Ectodermal cell (in vitro differentiated cells): ENCODE measurements around the gene STK32C.

Experiments used
- H3K27ac ChIP-seq: 2 replicates; pipeline ENCODE4 v1.7.0; 2013; ENCODE audit warnings: mild to moderate bottlenecking, low read depth, low read length; ENCODE audit not compliant: insufficient read depth, poor library complexity, severe bottlenecking
- H3K27me3 ChIP-seq: 2 replicates; pipeline ENCODE4 v1.7.0; 2013; ENCODE audit warnings: mild to moderate bottlenecking, low read length; ENCODE audit not compliant: insufficient read depth, control insufficient read depth, poor library complexity, severe bottlenecking
- H3K36me3 ChIP-seq: one replicate; pipeline ENCODE4 v1.7.0; 2013; ENCODE audit warnings: low read length; ENCODE audit not compliant: control insufficient read depth, insufficient read depth
- H3K4me1 ChIP-seq: one replicate; pipeline ENCODE4 v1.7.0; 2013; ENCODE audit warnings: low read length; ENCODE audit not compliant: control insufficient read depth, insufficient read depth
- H3K4me3 ChIP-seq: 2 replicates; pipeline ENCODE4 v1.7.0; 2013; ENCODE audit warnings: low read depth, low read length, control low read depth; ENCODE audit not compliant: insufficient read depth
- H3K9me3 ChIP-seq: 2 replicates; pipeline ENCODE4 v1.7.0; 2013; ENCODE audit warnings: mild to moderate bottlenecking, low read length, moderate library complexity; ENCODE audit not compliant: control insufficient read depth
- WGBS, 2 experiments: methylation state at CpG; one replicate each; pipeline ENCODE4 v1.1.7; 2013; ENCODE audit warnings: missing lambda C conversion rate in 2 of 2; 5-methylcytosine and 5-hydroxymethylcytosine counted together

The STK32C gene

DNA sequence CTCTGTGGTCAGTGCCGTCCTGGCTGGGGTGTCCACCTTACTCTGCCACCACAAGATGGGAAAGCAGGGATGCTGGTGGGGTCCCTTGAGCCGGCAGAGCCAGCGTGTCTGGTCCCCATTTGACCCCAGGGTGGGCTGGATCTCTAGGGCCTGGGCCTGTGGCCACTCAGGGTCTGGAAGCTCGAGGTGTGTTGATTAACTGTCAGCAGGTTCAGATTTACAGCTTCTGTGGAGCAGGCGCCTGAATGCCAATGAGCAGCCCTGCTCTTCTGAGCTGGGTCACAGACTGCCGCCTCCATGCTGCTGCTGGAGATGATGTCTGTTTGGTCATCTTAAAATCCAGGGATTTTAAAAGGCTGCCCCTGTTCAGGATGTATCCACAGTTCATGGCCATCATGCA lies 132.3 kb downstream of the STK32C start:
- H3K4me3 ChIP-seq, result no peak overlapping the region
- no peaks in the 10 kb centered on the region for H3K9me3 ChIP-seq
- peaks cover 27% of the 10 kb centered on the region for H3K27me3 ChIP-seq
- WGBS, 2 experiments, result 78 to 80% methylated on average over 6 of the region's 6 CpGs
- peaks cover 9% of the 10 kb centered on the region for H3K4me1 ChIP-seq
- H3K36me3 ChIP-seq, result no peaks in the 10 kb centered on the region
- no peak overlapping the region for H3K27ac ChIP-seq

DNA sequence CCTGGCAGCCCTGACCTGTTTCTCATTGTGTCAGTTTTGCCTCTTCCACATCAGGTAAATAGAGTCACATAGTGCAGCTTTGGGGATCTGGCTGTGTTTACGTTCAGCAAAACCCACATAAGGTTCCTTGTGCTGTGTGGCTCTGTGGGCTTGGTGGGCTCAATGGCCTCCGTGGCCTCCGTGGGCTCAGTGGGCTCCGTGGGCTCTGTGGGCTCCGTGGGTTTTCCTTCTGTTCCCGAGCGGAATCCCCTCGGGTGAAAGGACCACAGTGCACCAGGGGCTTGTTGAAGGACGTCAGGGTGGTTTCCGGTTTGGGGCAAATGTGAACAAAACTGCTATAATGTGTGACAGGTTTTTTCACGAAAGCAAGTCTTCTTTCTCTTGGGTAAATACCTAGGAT lies 133.5 kb downstream of the STK32C start:
- Histone ChIP-seq H3K36me3 (no peaks in the 10 kb centered on the region), H3K27me3 (peaks cover 27% of the 10 kb centered on the region), H3K27ac (no peak overlapping the region), H3K9me3 (no peaks in the 10 kb centered on the region), H3K4me1 (peaks cover 9% of the 10 kb centered on the region), H3K4me3 (no peak overlapping the region)
- WGBS, 2 experiments, result 88 to 93% methylated on average over 11 of the region's 11 CpGs

DNA sequence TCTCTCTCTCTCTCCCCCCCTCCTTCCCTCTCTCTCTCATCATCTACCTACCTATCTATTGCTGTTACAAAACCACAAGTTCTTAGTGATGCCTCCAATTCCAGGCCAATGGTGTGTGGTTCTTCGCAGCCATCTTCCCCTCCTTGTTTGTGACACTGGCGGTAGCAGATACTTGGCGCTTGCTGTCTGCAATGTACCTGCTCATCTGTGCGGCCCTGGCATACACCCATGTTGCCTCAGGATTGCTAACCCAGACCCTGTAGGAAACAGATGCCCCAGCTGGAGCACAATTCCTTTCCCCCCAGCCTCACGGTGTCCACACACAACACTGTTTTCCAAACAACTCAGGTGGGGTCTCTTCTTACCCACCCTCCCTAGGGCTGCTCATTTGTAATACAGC lies 134.6 kb downstream of the STK32C start:
- no peak overlapping the region for H3K4me3 ChIP-seq
- no peaks in the 10 kb centered on the region for H3K36me3 ChIP-seq
- H3K27me3 ChIP-seq, result peaks cover 20% of the 10 kb centered on the region
- WGBS, 2 experiments, result 85 to 88% methylated on average over 5 of the region's 5 CpGs
- H3K9me3 ChIP-seq, result no peaks in the 10 kb centered on the region
- H3K27ac ChIP-seq, result no peak overlapping the region
- peaks cover 9% of the 10 kb centered on the region for H3K4me1 ChIP-seq

DNA sequence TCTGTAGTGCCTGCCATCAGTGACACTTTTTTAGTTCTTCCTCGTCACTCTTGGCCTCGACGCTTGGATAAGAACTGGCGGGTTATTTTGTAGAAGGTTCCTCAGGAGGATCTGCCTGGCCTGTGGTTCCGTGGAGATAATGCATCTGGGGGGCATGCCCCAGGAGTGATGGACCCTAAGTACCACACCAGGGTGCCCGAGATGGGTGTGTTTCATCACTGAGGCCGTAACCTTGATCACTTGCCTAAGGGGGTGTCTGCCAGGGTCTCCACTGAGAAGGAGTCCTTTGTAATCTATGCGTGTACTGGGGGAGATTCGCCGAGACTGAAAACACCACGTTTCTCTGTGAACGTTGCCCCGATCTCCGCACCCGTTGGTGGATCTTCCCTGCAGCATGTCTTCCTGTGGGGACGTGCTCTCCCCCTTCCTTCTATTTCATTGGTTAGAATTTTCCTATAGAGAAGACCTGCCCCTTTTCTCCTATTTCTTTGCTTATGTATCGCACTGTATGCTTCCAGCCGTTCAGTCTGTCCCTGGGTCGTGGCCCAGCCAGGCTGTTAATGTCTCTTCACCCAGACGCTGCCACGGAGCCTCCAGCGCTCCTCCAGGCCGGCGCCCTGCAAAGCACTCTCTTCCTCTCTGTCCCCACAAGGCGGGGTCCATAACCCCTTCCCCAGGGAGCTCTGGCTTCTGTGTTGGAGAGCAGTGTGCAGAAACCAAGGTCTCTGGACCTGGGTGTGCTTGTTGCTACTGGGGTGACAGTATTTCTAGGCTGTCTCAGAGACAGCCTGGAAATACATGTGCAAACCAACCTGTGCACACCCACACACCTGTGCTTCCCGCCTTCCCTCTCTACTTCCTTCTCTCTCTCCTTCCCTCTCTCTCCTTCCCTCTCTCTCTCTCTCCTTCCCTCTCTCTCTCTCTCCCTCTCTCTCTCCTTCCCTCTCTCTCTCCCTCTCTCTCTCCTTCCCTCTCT lies 135.4 kb downstream of the STK32C start:
- no peaks in the 10 kb centered on the region for H3K9me3 ChIP-seq
- peaks cover 9% of the 10 kb centered on the region for H3K4me1 ChIP-seq
- H3K36me3 ChIP-seq, result no peaks in the 10 kb centered on the region
- H3K27ac ChIP-seq, result no peak overlapping the region
- H3K4me3 ChIP-seq, result no peak overlapping the region
- 69 to 71% methylated on average over 26 of the region's 26 CpGs for WGBS, 2 experiments
- H3K27me3 ChIP-seq, result peaks cover 14% of the 10 kb centered on the region

DNA sequence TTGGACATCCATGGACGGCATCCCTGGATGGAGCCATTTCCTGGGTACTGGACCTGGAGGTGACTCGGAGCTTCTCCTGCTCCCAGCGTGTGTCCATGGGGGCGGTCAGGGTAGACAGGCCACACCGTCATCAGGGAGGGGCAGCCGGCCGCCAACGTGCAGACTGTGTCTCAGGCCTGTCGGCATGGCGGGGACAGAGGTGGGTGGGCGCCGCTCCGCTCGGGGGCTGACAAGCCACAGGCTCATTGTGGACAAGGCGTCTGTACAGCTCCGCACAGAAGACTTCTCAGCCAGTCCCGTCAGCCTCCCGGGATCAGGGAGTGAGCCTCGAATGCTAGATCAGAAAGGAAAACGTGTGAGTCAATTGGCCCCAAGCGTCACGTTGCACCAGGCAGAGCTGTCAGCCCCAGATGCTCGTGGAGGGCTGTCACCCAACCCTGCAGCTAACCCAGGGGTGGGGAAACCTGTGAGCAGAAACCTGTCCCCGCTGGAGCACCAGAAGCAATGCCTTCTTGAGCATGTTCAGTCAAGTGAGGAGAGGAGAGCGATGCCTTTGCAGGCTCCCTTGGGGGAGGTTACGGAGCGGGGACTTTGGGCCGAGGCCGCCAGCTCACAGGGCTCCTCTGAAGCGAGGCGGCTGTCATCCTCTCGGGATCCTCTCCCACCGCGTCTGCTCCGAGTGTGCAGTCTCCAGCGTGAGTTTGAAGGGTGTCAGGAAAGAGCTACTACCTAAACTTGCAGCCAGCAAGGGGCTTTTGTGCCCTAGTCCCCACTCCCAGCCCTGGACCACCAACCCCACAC lies 137.0 kb downstream of the STK32C start:
- no peak overlapping the region for H3K27ac ChIP-seq
- peaks cover under 1% of the 10 kb centered on the region for H3K4me1 ChIP-seq
- no peaks in the 10 kb centered on the region for H3K9me3 ChIP-seq
- 85 to 86% methylated on average over 36 of the region's 36 CpGs for WGBS, 2 experiments
- H3K36me3 ChIP-seq, result no peaks in the 10 kb centered on the region
- H3K4me3 ChIP-seq, result no peak overlapping the region
- H3K27me3 ChIP-seq, result no peaks in the 10 kb centered on the region

DNA sequence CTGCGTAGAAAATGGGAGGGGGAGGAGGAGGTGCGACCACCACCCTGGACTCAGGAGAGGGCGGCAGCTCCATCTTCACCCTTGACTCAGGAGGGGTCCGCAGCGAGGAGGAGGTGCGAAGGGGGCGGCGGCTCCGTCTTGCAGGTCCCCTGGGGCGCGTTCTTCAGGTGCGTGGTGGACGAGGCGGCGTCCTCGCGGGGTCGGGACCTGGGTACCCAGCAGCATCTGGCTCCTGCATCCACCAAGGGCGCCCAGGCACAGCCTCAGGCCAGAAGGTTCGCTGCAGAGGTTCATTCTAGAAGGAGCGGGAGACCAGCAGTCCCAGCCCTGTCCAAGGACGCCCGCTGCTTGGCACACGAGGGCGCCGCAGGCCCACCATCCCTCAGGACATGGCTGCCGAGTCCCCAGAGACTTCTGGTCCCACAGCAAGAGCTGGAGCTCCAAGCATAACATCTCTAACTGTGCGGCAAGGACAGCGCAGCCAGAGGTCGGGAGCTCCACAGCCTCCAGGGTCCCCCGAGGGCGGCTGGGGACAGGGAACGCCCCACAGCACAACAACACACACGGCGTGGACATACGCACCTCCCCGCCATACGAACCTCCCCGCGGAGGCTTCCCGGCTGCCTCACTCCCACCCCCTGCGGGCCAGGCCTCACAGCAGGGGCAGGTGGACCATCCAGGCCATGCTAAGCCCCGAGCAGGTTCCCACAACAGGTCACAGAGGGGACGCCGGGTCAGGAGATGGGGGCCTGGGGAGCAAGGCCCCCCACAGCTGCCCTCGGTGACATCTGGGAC lies 137.8 kb downstream of the STK32C start:
- Histone ChIP-seq H3K4me3 (no peak overlapping the region), H3K27ac (no peak overlapping the region), H3K27me3 (no peaks in the 10 kb centered on the region), H3K36me3 (no peaks in the 10 kb centered on the region), H3K4me1 (no peaks in the 10 kb centered on the region), H3K9me3 (no peaks in the 10 kb centered on the region)
- 90% methylated on average over 46 of the region's 46 CpGs for WGBS, 2 experiments

DNA sequence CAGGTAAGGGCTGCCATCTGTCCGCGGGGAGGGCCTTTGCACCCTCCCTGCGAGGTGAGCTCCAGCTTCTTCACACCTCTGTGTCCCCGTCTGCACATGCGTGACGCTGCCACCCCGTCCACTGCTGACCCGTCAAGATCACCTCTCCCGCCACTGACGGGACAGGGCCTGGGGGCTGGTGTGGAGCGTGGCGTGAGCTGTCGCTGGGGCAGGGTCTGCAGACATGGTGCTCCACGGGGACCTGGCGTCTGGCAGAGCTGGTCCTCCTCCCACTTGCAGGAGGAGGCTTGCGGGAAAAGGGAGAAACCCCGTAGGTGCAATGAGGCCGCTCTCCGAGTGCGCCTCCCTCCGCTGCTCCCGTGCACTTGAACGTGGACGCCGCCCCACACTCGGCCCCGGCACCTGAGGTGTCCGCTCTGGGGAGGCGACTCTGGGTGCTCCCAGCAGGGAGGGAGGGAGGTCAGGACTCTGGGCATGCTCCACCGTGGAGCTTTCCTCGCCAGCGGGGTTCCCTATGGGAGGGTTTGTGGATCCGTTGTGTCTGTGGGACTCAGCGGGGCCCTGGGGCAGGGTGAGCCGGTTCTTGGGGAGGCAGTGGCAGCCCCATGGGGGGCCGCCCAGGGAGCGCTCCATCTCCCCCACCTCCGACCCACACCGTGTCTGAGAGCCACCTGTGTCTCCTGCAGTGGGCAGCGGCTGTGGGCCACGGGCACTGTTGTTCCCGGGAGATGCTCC lies 138.6 kb downstream of the STK32C start:
- WGBS, 2 experiments, result 93% methylated on average over 42 of the region's 42 CpGs

DNA sequence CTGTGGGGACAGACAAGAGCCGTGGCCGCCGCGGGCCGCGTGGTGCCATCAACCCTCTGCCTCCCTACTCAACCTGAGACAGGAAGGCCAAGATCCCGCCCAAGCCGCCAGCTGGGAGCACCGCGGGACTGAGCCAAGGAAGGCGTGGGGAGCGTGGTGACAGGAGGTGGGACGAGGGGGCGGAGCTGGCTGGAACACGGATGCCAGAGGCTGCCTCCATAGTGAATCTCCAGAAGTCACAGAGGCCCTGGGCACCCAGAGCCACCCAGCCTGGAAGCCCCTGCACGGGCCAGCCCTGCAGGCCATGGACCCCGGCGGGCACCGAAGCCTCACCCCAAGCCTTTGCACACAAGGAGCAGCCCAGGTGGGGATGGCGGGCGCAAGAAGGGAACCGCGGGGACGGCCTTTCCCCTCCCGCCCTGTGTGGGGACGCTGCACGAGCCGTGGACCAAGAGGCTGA lies 139.1 kb downstream of the STK32C start:
- Histone ChIP-seq H3K36me3 (no peaks in the 10 kb centered on the region), H3K9me3 (no peaks in the 10 kb centered on the region), H3K4me1 (peaks cover 2% of the 10 kb centered on the region), H3K27me3 (no peaks in the 10 kb centered on the region), H3K4me3 (no peak overlapping the region), H3K27ac (no peak overlapping the region)
- WGBS, 2 experiments, result 79 to 83% methylated on average over 27 to 28 of the region's 28 CpGs

More for the DNA sequence above, 138.6 kb downstream of the STK32C start:
- Histone ChIP-seq H3K36me3 (no peaks in the 10 kb centered on the region), H3K27ac (no peak overlapping the region), H3K4me1 (no peaks in the 10 kb centered on the region), H3K27me3 (no peaks in the 10 kb centered on the region), H3K4me3 (no peak overlapping the region), H3K9me3 (no peaks in the 10 kb centered on the region)

DNA sequence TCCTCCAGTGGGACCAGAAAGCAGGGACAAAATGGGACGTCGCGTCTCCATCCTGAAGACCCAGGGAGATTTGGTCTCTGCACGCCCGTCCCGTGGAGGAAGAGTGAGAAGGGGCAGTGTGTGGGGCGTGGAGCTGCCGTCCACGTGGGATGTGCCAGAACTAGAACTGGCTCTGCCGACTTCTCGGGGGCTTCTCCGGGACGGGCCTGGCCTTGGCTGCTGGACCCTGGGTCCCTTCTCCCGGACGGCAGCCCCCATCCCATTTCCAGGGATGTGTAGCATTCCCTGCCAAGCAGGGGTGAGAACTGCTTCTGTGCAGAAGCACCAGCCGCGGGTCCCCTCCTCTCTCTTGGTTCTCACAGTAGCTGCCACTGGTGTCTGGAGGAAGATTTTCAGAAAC lies 139.8 kb downstream of the STK32C start:
- no peaks in the 10 kb centered on the region for H3K27me3 ChIP-seq
- H3K4me3 ChIP-seq, result no peak overlapping the region
- 89 to 90% methylated on average over 17 of the region's 17 CpGs for WGBS, 2 experiments
- H3K36me3 ChIP-seq, result no peaks in the 10 kb centered on the region
- H3K4me1 ChIP-seq, result peaks cover 9% of the 10 kb centered on the region
- H3K27ac ChIP-seq, result no peak overlapping the region
- no peaks in the 10 kb centered on the region for H3K9me3 ChIP-seq
